ENCODE data around the gene CTAGE4.
"Not testable (repeated sequence)": the region's sequence is repeated elsewhere in the genome, so short reads cannot be mapped to it uniquely, and the experiment has no call there.

CTAGE4 gene, protein sequence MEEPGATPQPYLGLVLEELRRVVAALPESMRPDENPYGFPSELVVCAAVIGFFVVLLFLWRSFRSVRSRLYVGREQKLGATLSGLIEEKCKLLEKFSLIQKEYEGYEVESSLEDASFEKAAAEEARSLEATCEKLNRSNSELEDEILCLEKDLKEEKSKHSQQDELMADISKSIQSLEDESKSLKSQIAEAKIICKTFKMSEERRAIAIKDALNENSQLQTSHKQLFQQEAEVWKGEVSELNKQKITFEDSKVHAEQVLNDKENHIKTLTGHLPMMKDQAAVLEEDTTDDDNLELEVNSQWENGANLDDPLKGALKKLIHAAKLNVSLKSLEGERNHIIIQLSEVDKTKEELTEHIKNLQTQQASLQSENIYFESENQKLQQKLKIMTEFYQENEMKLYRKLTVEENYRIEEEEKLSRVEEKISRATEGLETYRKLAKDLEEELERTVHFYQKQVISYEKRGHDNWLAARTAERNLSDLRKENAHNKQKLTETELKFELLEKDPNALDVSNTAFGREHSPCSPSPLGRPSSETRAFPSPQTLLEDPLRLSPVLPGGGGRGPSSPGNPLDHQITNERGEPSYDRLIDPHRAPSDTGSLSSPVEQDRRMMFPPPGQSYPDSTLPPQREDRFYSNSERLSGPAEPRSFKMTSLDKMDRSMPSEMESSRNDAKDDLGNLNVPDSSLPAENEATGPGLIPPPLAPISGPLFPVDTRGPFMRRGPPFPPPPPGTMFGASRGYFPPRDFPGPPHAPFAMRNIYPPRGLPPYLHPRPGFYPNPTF

GRCh38 chr7:144183166-144183565 lies at the start of gene CTAGE4:
CTAGE4 (plus strand) TSS chr7:144183466; CDS start chr7:144183504, 38 bp downstream.
- DNase-seq, result not testable (repeated sequence)

DNA sequence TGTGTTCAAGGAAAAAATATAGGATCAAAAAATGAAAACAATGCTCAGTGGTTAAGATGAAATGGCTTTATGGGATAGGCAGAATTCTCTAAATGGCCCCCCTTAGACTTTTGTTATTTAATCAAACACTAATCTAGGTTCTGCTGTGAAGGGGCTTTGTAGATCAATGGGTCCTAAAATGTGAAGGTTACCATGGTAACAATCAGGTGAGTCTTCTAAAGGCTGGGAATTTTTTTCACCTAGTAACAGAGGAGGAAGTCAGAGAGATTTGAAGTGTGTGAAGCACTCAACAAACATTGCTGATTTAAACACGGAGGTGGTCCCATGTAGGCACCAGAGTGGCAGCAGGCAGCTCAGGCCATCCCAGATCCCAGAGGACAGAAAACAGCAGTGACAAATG lies 49.1 kb upstream of the CTAGE4 start:
- no peak for DNase-seq

GRCh38 chr7:144137501-144137900 lies 45.8 kb upstream of the CTAGE4 start:
- DNase-seq, result no peak

DNA sequence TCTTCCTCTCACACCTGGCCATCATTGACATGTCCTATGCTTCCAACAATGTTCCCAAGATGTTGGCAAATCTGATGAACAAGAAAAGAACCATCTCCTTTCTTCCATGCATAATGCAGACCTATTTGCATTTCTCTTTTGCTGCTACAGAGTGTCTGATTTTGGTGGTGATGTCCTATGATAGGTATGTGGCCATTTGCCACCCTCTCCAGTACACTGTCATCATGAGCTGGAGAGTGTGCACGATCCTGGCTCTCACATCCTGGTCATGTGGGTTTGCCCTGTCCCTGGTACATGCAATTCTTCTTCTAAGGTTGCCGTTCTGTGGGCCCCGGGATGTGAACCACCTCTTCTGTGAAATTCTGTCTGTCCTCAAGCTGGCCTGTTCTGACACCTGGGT lies 41.1 kb upstream of the CTAGE4 start:
- DNase-seq, result no peak

- DNase-seq, result no peak
Measured at GRCh38 chr7:144144426-144144825, 38.8 kb upstream of the CTAGE4 start.

DNA sequence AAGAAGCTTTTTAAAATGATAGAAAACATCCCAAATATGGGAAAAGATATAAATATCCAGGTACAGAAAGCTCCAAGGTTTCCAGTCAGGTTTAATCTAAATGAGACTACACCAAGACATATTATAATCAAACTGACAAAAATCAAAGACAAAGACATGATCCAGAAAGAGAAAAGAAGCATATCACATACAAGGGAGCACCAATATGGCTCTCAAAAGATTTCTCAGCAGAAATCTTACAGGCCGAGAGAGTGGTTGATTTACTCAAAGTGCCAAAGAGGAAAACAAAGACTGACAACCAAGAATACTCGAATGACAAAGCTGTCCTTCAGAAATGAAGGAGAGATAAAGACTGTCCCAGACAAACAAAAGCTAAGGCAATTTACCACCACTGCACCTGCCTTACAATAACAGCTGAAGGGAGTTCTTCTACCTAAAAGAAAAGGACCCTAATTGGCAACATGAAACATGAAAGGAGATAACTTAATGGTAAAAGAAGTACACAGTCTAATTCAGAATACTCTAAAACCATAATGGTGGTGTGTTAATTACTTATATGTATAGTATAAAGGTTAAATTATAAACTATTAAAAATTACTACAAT lies 34.9 kb upstream of the CTAGE4 start:
- DNase-seq, result no peak

DNA sequence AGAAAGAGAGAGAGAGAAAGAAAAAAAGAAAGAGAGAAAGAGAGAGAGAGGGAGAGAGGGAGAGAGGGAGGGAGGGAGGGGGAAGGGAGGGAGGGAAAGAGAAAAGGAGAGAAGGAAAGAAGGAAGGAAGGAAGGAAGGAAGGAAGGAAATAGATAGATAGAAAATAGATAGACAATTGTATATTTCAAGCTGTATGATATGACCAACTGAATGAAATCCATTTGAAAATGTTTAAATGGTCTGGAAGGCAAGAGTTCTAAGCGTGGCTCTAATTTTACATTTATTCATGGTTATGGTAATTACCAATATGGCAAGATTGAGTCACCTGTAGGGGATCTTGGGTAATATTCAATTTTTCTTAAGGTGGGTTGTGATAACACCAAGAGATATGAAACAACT lies 24.4 kb upstream of the CTAGE4 start:
- no peak for DNase-seq

GRCh38 chr7:144164784-144165183 lies 18.5 kb upstream of the CTAGE4 start:
- DNase-seq, result no peak

DNA sequence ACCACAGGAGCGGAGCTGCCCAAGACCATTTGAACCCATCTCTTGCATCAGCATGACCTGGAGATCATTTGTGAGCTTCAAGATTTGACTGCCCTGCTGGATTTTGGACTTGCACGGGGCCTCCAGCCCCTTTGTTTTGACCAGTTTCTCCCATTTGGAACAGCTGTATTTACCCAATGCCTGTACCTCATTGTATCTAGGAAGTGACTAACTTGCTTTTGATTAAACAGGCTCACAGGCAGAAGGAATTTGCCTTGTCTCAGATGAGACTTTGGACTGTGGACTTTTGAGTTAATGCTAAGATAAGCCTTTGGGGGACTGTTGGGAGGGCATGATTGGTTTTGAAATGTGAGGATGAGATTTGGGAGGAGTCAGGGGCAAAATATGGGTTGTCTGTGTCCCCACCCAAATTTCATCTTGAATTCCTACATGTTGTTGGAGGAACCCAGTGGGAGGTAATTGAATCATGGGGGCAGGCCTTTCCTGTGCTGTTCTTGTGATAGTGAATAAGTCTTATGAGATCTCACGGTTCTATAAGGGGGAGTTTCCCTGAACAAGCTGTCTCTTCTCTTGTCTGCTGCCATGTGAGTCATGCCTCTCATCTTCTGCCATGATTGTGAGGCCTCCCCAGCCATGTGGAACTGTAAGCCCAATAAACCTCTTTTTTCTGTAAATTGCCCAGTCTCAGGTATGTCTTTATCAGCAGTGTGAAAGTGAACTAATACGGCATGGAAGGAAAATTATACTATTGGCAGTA lies 11.5 kb upstream of the CTAGE4 start:
- DNase-seq, result not testable (repeated sequence)

DNA sequence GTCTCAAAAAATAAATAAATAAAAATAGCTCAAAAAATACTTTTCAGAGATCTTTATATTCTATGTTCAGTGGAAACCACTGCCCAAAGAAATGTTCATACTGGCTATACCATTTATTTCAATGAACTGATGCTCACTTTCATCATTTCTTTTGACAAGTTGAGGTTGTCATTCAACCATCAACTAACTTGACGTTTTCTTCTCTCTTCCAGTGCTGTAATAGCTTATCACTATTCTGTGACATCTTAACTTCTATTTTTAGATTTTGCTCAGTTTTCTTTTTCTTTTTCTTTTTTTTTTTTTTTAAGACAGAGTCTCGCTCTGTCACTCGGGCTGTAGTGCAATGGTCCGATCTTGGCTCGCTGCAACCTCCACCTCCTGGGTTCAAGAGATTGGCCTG lies 8.7 kb upstream of the CTAGE4 start:
- no peak for DNase-seq

DNA sequence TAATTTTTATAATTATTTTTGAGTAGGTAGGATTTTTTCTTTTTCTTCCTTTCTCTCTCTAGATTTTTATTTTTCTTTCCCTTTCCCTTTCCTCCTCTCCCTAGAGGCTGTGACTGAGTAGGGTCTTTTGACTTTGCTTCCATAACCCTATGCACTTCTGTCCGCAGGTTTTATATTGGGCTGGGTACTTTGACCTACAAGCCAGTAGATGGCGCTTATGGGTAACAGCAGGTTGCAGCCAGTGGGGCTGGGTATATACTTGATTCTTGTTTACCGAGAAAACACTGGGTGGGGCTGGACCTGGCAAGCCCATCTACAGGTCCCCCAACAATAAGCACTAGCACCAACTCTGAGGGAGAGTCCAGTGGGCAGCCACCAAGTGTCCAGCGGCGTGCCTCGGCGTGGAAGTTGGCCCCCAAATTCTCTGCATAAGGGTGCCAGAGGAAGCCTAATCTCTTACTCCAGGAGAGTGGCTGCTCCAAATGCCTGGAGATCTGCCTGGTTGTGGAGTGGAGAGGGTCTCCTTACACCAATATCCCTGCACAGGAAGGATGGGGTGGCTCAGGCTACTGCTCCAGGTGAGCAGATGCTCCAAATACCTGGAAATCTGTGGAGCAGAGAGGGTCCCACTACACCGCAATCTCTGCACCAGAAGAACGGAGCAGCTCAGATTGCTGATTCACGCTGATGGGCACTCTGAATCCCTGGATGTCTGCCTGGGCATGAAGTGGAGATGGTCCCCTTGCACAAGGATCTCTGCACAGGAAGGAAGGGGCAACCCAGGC lies 4.7 kb upstream of the CTAGE4 start:
- peak; percentile 52 for DNase-seq

GRCh38 chr7:144179165-144179479 lies 4.1 kb upstream of the CTAGE4 start:
- DNase-seq, result not testable (repeated sequence)

- not testable (repeated sequence) for DNase-seq
Measured at GRCh38 chr7:144187848-144188247, 4.6 kb downstream of the CTAGE4 start.

DNA sequence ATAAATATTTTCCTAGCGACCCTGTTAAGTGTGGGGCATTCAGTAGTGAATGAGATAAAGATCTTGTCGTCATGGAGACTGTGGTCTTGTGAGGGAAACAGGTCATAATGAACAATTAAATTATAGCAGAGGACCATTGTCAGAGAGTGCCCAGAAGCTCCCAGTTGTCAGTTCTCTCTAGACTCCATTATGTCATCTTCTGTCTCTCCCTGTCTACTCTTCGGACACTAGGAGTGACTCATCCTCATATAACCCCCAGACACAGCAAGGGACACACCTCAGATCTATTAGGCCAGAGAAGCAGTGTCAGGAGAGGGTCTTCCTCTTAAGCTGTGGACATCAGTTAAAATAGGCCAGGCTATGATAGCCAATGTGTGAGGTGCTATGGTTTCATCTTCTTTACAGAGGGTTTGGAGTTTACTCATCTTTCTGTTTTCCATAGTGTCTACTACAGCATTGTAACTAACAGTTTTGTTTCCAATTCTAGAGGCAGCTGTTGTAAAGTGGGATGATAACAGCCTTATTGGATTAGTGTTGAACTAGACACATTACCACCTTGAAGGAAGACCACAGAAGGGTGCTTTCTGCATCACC lies 5.4 kb downstream of the CTAGE4 start:
- not testable (repeated sequence) for DNase-seq

DNA sequence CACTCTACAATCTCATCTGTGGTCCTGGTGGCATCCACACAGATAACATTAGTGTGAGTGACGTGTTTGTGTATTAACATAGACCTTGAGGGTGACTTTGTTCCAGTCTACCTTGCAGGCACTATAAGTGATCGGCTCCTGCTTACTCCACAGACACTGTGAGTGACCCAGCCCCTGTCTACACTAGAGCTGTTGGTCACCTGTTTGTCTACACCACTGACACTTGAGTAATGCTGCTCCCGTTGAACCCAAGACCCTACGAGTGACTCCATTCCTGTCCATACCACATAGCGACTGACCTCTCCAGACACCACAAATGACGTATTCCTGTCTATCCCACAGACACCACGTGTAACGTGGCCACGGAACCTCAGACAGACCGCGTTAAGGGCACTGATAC lies 10.5 kb downstream of the CTAGE4 start:
- not testable (repeated sequence) for DNase-seq

DNA sequence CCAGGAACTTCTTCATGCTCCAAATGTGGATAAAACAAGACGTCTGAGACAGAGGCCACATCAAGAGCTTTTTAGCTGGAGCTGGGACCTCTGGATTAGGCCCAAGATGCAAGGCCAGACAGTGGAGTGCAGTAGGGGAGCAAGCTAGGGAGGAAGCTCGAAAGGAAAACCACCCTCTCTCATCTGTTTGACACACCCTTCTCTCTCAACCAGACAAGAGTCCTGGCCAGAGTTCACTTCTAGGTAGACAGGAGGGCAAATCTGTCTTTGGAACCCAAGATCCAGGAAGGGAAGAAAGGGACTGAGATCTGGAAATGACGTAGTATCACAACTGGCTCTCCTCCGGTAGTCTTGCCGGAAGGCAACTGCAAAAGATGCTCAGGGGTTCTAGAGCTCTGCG lies 11.2 kb downstream of the CTAGE4 start:
- not testable (repeated sequence) for DNase-seq

DNA sequence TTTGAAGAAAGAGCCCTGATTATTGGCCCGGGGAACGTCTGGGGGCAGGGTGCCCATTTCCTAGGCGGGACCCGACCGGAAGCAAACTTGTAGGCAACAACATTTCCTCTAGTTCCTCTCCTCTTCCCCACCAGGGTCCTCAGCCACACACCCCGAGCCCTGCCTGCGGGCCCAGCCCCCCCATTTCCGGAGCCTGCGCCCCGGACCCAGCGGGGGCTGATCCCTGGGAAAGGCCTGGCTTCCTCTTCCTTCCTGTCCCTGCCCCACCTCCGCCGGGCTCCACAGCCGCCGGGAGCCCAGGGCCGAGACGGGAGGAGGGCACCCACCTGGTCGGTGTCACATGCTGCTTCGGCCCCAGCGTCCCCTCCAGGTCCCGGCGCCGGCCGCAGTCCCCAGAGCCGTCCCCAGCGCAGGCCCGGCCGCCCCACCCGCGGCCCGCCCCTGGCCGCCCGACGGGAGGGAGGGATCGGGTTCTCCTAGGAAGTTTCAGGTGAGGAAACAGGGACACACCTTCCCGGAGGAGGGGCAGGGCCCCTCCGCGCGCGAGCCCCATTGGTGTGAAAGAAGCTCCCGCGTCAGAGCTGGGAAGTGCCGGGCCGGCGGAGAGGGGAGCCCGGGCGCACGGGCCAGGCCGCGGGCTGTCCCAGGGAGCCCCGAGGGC lies 12.1 kb downstream of the CTAGE4 start, which contains the start of gene ARHGEF35:
TSS of gene ARHGEF35 (minus strand) at position 622 of the 661 bp plus-strand sequence. CDS start 7,450 bp downstream, outside the sequence.
- not testable (repeated sequence) for DNase-seq

- DNase-seq, result not testable (repeated sequence)
Measured at GRCh38 chr7:144198934-144199333, 15.7 kb downstream of the CTAGE4 start.

GRCh38 chr7:144201978-144202377 lies 18.7 kb downstream of the CTAGE4 start:
- not testable (repeated sequence) for DNase-seq

DNA sequence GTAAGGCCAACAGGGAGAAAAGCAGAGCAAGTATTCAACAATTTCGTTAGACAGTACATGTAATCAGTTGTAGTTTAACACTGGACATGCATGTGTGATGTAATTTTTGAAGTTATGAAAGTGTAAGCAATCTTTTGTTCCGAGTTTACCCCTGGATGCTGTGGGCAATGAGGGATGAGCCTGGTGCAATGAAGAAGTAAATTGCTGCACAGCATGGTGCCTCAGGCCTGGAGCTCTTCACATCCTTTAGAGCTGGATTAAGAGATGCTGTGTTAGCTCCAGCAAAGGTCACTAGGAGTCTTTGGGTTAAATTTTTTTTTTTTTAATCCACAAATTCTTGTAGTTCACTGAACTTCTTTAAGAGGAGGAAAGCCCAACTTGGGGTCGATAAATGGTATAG lies 19.8 kb downstream of the CTAGE4 start:
- not testable (repeated sequence) for DNase-seq

- DNase-seq, result not testable (repeated sequence)
Measured at GRCh38 chr7:144205306-144205705, 22.0 kb downstream of the CTAGE4 start.
